Activated T-cell treated with anti-CD3 and anti-CD28 coated beads, Interleukin-2, amount 50 U/mL, for 48 hours (primary cell): ENCODE results near the gene TTYH2.
A peak's percentile ranks its signal among the peaks of the same experiment; 100 is the strongest.
"Not testable (repeated sequence)": the region's sequence is repeated elsewhere in the genome, so short reads cannot be mapped to it uniquely, and the experiment has no call there.

Source experiments
- DNase-seq, 2 experiments: peaks; one replicate each; pipeline ENCODE4 v3.0.0-alpha.2; 2020

TTYH2 gene, protein sequence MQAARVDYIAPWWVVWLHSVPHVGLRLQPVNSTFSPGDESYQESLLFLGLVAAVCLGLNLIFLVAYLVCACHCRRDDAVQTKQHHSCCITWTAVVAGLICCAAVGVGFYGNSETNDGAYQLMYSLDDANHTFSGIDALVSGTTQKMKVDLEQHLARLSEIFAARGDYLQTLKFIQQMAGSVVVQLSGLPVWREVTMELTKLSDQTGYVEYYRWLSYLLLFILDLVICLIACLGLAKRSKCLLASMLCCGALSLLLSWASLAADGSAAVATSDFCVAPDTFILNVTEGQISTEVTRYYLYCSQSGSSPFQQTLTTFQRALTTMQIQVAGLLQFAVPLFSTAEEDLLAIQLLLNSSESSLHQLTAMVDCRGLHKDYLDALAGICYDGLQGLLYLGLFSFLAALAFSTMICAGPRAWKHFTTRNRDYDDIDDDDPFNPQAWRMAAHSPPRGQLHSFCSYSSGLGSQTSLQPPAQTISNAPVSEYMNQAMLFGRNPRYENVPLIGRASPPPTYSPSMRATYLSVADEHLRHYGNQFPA

DNA sequence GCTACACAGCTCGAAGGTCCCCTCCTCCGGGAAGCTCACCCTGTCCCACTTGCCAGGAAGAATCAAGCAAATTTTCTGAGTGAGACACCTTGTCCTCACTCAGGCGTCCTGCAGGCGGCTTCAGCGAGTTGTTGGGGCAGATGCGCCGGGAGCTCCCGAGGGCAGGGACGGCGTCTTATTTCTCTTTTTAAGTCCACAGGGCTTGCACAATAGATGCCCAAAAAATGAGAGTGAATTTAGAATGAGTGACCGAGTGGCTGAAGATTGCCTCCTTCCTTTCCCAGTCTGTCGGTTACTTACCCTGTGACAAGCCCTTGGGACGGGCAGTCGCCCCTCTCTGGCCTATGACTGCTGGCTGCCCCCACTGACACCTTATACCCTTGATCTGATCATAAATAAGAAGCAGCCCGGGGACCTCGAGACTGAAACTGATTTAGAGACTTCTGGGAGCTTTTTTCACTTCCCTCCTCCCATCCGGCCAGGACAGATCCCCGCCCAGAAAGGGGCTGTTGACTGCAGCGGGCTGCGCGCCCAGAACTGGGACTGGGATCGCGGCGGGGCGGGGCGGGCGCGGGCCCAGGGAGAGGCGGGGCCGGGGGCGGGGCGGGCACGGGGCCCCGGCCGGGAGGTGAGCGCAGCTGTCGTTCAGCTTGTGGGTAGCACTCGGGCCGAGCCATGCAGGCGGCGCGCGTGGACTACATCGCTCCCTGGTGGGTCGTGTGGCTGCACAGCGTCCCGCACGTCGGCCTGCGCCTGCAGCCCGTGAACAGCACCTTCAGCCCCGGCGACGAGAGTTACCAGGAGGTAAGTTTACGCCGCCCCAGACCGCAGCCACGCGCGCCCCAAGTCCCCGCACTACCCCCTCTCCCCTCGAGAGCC lies at the start of gene TTYH2:
Gene TTYH2, plus strand, starts transcription at position 659 of the 879 bp plus-strand sequence. Its CDS starts 17 bp downstream, at position 676.
- peak; percentile 80 to 83 for DNase-seq

DNA sequence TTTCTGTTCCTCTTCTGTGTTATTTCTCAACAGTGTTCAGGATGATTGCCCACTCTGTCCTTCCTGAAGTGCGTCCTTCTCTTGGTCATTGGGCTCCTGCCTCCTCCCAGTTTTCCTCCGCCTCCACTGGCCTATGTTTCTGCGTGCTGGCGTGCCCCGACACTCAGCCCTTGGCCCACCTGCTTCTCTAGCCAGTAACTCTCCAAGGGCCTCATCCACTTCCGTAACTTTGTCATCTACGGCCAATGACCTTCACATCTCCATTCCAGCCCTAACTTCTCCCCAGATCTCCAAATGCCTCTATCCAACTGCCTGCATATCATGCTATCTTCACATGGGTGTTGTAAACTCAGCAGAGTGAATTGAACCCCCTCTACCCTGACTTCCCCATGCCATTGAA lies 49.5 kb upstream of the TTYH2 start:
- DNase-seq, result no peak

DNA sequence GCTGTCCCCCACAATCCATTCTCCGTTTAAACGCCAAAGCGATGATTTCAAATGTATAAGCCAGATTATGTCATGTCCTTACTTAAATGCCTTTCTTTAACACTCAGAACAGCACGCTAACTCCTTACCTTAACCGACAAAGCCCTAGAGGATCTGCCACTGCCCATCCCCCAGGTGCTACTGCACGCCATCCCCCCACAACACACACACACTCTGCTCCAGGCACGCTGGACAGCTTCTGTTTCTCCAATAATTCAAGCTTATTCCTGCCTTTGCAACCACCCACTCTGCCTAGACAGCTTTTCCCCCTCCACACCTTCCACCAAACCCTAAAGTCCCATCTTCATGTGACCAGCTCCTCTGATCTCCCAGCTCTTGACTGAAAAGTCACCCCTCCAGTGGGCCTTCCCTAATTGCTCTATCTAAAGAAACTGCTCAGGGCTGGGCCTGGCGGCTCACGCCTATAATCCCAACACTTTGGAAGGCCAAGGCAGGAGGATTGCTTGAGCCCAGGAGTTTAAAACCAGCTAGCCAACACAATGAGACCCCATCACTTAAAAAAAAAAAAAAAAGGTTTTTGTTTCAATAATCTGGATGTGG lies 48.8 kb upstream of the TTYH2 start:
- no peak for DNase-seq

DNA sequence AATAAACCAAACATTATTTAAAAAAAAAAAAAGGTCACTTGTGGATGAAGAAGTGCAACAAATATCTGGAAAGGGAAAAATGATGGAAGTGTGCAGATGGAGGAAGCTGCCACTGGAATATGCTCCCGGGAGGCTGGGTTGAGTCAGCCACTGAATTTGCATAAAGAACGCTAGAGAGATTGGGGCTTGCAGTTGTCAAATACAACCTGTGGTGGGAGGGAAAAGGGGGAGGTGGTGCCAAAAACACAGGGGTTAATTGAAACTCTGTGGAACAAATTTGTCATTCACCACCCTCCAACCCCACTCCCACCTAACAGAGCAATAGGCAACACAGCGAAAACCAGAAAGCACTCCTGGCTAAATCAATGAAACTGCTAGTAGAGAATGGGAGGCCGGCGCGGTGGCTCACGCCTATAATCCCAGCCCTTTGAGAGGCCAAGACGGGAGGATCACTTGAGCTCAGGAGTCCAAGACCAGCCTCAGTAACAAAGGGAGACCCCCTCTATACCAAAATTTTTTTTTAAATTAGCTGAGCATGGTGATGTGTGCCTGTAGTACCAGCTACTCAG lies 47.5 kb upstream of the TTYH2 start:
- DNase-seq, result no peak

GRCh38 chr17:74170924-74171323 lies 42.4 kb upstream of the TTYH2 start:
- no peak for DNase-seq

- DNase-seq, result no peak
These were observed 40.7 kb upstream of the TTYH2 start for GRCh38 chr17:74172700-74173099.

DNA sequence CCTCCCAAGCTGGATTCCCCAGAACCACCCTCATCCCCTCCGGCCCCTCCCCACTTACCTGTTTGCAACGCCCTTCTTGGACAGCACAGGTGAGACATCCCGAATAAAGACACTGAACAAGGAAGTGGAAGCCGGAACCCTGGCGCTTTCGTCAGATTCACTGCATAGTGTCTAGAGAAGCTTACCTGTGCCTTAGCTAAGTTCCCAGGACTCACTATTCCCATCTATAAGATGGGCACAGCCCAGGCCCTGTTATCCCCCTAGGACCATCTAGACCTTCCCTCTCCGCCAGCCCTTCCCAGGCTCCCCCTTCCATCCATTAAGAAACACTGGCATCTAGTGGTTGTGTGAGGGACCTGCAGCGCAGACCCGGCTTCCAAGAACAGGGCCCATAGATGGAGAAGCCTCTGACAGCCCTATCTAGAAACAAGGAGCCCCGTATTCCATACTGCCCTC lies 36.8 kb upstream of the TTYH2 start:
- peak; percentile 70 to 71 for DNase-seq

GRCh38 chr17:74177018-74177450 lies 36.3 kb upstream of the TTYH2 start:
- no peak for DNase-seq

DNA sequence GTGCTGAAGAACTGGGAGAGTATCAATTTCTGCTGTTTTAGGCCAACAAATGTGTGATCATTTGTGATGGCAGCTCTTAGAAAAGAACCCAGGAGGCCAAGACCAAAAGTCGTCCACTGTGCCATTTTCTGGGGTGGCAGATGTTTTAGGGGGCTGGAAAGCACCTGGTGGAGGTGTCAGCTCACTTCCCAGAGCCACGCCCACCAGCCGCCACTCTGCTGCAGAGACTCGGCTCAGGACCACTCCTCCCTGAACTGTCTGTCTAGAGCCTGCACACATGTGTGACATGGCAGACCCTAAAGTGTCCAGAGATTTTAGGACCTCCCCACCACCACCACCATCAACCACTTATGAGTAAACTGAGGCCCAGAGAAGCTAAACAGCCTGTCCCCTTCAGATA lies 33.8 kb upstream of the TTYH2 start:
- no peak for DNase-seq

GRCh38 chr17:74180336-74180735 lies 33.0 kb upstream of the TTYH2 start:
- DNase-seq, result no peak

GRCh38 chr17:74181341-74181740 lies 32.0 kb upstream of the TTYH2 start:
- no peak for DNase-seq

DNA sequence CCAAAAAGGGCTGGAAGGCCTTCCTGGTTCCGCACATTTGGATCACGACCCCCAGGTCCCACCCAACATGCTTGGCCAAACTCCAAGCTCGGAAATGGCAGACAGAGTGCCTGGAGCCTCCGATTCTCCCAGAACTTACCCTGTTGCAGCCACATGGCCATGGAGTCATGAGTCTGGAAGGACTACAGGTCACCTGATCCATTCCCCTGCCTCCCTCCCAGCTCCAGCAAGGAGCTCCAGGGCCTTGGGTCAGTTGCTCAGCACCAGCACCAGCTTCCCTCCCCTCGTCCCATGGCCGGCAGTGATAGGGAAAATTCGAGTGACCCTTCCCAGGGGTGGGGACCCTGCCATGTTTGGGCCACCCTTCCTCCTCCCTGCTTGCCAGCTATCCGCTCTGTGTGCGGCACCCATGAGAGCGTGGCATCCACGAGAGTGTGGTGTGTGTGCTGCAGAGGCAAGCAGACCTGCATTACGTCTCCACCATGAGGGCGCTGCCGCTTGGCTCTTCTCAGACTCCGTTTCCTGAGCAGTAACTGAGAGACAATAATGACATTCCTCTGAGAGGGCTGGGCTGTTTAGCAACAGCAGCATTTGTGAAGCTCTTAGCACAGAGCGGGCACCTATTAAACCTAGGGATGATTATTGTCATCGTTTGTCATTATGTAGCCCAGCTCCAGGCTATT lies 31.2 kb upstream of the TTYH2 start:
- DNase-seq, result no peak

DNA sequence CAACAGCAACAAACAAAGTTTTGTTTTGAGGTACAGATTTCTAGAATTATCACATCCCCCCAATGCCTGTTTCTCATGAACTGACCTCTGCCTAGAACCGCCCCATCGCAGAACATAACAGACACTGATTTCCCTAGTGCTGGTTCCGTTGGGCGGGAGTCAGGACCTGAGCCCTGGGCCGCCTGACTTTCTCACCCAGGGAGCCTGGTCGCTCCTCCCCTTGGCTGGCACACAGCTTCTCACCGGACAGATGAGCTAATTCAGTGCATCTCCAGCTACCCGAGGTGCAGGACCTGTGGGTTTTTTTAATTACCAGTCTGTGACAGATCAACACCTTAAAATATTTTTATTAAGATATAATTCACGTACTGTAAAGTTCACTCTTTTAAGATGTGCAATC lies 30.0 kb upstream of the TTYH2 start:
- DNase-seq, result no peak

- no peak for DNase-seq
These were observed 27.7 kb upstream of the TTYH2 start for GRCh38 chr17:74185571-74186185.

GRCh38 chr17:74186498-74186897 lies 26.9 kb upstream of the TTYH2 start:
- no peak for DNase-seq

- DNase-seq, result no peak
These were observed 25.6 kb upstream of the TTYH2 start for GRCh38 chr17:74187761-74188160.

GRCh38 chr17:74188687-74189086 lies 24.7 kb upstream of the TTYH2 start:
- not testable (repeated sequence) for DNase-seq

DNA sequence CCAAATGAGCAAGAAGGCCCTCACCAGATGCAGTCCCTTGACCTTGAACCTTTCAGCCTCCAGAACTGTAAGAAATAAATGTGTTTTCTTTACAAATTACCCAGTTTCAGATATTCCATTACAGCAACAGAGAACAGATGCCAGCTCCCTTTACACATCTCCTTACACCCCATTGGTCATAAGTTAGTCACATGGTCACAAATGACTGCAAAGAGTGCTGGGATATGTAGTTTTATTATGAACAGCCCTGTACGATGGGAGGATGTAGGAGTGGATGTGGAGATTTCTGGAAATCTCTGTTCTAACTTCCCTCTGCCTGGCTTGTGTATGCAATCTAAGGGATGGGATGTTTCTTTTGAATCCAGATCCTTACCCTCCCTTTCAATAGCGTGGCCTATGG lies 23.2 kb upstream of the TTYH2 start:
- DNase-seq, result no peak

DNA sequence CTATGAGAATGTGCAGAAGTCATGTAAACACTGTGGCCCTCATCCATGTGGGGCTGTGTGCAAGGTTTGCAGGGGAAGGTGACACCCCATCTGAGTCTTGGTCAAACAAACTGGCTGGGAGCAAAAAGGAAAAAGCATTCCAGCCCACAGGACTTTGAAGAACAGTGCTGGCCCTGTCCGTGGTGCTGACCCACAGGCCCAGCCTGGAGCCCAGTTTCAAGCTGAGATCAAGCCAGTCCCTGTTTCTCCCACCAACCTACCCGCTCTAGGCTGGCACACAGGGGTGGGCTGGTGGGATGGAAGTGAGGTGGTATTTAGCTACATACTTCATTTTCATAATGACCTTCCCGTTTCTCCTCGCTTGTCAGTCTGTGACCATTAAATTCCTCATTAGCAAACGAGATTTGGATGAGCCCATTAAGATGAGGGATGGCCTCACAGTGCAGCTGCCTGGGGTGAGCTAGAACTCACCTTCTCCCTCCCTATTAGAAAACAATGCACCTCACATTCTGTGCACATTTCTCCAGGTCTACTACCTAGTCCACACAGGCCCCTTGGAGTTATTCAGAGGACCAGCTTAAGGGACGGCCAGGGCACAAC lies 22.5 kb upstream of the TTYH2 start:
- no peak for DNase-seq

DNA sequence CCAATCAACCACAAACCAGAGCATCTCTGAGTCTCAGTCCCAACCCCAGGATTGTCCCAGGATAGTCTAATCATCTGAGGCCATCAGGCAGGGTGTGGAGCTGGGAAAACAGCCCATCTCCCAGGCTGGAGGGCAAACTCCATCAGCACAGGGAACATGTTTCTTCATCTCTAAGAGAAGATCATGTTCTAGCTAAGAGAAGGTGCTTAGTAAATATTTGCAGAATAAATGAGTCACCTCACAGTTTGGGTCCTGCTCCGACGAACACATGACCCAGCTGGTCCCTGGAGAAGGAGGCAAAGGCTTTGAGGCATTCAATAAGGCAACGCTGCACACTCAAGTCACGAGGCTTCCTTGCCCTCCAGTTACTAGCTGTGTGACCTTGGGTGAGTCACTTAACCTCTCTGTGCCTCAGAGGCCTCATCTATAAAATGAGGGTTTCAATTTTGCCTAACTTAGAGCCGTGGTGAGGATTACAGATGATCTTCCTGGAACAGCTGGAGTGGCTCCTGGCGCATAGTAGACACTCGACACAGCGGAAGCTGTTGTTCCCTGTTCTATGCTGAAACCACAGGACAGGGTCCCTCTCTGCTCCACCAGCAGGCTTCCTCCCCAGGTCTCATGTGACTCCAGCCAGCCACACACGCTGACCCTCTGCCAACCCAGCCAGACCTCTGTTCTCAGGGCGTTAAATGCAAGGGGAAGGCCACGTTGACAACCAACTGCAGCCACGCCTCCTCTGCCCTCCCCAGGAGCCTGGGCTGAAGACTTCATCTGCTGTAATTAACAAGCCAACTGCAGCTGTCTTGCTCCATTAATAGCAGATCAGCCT lies 20.2 kb upstream of the TTYH2 start:
- no peak for DNase-seq
